IPS DF 4.7 (cell line): ENCODE measurements around the gene HS3ST4.

Experiments
- DNase-seq: peaks from one replicate; pipeline ENCODE4 v3.0.0-alpha.2; 2013; ENCODE audit warnings: low spot score; ENCODE audit errors: extremely low read depth

Gene HS3ST4

DNA sequence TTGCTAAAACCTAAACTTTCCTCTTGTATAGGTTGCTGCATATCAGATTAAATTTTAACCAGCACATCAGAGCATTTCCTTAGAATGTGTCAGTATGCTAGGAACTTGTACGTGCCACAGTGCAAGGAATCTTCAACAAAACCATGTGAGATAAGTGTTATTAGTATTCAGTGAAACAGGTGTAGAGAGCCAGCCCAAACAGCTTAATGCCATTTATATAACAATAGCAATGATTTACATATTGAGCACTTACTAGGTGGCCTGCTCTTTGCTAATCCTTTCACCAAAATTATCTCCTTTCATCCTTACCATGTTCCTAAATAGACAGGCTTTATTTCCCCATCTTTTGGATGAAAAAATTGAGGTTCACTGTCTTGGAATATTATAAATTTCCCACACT lies 485.7 kb downstream of the HS3ST4 start:
- DNase-seq = peak; percentile 41

DNA sequence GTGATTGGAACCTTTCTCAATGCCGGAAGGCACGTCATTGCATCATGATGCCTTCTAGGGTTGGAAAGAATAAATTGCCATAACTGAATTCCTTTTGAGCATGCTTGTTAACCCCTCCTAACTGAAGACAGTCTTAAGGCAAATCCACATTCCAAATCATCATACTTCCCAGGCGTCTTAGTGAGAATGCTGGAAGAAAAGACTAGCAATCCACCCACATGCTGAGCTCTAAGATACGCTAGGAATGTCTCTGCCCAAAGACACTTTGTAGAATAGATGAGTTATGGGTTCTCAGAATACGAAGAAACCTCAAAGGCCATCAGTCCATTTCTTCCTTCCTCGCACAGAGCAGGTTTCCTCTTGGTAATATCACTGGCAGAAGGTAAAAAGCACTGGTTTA lies 486.5 kb downstream of the HS3ST4 start:
- peak; percentile 16 for DNase-seq

DNA sequence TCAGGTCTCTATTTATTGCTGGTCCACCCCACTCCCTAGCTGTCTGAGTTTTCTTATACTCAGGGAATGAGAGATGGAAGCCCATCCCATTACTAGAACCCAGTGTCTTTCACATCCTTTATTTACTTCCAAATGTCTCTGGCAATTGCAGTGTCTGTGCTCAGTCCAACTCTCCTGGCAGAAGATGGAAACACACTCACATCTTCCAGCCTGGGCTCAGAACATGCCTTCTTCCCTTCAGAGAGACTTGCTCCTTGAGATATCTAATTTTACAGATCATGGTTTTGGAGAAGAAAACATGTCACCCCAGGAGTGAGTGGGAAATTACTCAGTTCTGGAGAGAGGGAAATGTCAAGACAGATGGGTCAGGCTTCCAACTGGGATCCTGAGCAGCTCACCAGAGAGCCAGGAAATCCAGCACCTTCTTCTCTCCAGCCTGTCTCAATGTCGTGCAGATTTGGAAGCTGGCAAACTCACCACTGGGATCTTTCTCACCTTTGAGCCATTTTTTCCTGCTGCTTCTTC lies 494.4 kb downstream of the HS3ST4 start:
- no peak for DNase-seq
